ENCODE data around the gene ZNF496. TPM values are rescaled to one million over a fixed set of nuclear protein-coding genes. Genes with fewer than 3 reads are reported as not detected.

The ZNF496 gene
- total RNA-seq, 4 donors from 2014 or later = 8.8 to 48.0 (median 29.8) TPM

DNA sequence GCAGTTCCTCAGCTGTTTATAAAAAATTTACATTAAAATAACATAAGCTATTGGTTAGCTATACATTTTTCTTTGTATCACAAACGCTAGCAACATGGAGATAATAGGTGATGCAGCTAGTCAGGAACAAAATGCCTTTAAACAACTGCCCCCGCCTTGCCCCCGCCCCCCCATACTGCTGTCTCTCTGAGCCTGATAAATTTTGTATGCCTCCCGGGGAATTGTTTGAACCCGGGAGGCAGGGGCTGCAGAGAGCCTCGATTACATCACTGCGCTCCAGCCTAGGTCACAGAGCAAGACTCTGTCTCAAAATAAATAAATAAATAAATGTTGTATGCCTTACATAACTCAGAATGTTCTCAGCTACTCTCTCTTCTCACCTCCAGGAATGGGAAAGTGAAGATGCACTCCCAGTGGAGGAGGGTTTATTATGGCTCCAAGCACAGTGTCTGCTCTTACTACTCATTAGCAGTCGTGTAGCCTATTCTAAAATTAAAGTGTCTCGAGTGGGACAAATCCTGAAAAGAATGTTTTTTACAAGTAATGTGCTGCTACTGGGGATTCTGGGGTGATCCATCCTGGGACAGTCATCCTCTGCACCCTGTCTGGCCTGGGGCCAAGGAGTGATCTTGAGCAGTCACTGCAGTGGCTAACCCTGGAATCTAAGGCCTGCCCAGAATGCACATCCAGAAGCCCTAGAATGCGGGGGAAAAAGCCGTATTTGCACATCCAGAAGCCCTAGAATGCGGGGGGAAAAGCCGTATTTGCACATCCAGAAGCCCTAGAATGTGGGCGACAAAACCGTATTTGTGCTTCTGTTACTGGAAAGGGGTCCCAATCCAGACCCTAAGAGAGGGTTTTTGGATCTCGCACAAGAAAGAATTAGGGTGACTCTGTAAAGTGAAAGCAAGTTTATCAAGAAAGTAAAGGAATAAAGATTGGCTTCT is 39.4 kb upstream of the ZNF496 start:
- TF ChIP-seq CTCF (IDR thresholded peaks at IDR 0.05; ENCODE audit: low read depth) = no peak

- no peak for TF ChIP-seq CTCF (IDR thresholded peaks at IDR 0.05; ENCODE audit: low read depth)
These were observed 37.0 kb upstream of the ZNF496 start for GRCh38 chr1:247368490-247369145.

- no peak for TF ChIP-seq CTCF (IDR thresholded peaks at IDR 0.05; ENCODE audit: low read depth)
These were observed 36.2 kb upstream of the ZNF496 start for GRCh38 chr1:247367786-247368422.

GRCh38 chr1:247366926-247367645 is 35.4 kb upstream of the ZNF496 start:
- TF ChIP-seq CTCF (IDR thresholded peaks at IDR 0.05; ENCODE audit: low read depth) = no peak

DNA sequence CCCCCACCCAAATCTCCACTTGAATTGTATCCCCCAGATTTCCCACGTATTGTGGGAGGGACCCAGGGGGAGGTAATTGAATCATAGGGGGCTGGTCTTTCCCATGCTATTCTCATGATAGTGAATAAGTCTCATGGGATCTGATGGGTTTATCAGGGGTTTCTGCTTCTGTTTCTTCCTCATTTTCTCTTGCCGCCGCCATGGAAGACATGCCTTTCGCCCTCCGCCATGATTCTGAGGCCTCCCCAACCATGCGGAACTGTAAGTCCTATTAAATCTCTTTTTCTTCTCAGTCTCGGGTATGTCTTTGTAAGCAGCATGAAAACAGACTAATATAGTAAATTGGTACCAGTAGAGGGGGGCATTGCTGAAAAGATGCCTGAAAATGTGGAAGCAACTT is 33.4 kb upstream of the ZNF496 start:
- no peak for TF ChIP-seq CTCF (IDR thresholded peaks at IDR 0.05; ENCODE audit: low read depth)

- no peak for TF ChIP-seq CTCF (IDR thresholded peaks at IDR 0.05; ENCODE audit: low read depth)
These were observed 30.5 kb upstream of the ZNF496 start for GRCh38 chr1:247362153-247362552.
